Loucy (cell line): ENCODE results near the gene SPIN1.

Experiments
- H2AFZ ChIP-seq: fragments of 200-600 bp; sonication (generic); 2 replicates; pipeline ENCODE4 v1.6.0; 2016; ENCODE audit warnings: antibody characterized with exemption, mild to moderate bottlenecking, low read length, moderate library complexity
- H3F3A ChIP-seq: fragments of 200-600 bp; 2 replicates; pipeline ENCODE4 v1.6.0; 2016; ENCODE audit warnings: antibody characterized with exemption, low read depth, mild to moderate bottlenecking
- H3K27me3 ChIP-seq: fragments of 200-600 bp; sonication (generic); 2 replicates; pipeline ENCODE4 v1.6.1; 2014; ENCODE audit warnings: low read length, mild to moderate bottlenecking; ENCODE audit not compliant: insufficient read depth, poor library complexity, severe bottlenecking
- H3K36me3 ChIP-seq: fragments of 200-600 bp; sonication (generic); 2 replicates; pipeline ENCODE4 v1.6.1; 2016; ENCODE audit warnings: low read length; ENCODE audit not compliant: insufficient read depth
- H3K4me1 ChIP-seq: fragments of 200-600 bp; sonication (generic); 2 replicates; pipeline ENCODE4 v1.5.1; 2014; ENCODE audit warnings: low read length, mild to moderate bottlenecking; ENCODE audit not compliant: insufficient read depth, poor library complexity, severe bottlenecking
- H3K4me2 ChIP-seq: fragments of 200-600 bp; sonication (generic); 2 replicates; pipeline ENCODE4 v1.6.0; 2014; ENCODE audit warnings: antibody characterized with exemption, low read length, low read depth, mild to moderate bottlenecking; ENCODE audit not compliant: poor library complexity, severe bottlenecking
- H3K4me3 ChIP-seq: fragments of 200-600 bp; sonication (generic); 2 replicates; pipeline ENCODE4 v1.5.1; 2014; ENCODE audit warnings: low read length, mild to moderate bottlenecking, mixed read lengths; ENCODE audit not compliant: poor library complexity, severe bottlenecking
- H3K79me2 ChIP-seq: fragments of 200-600 bp; sonication (generic); 2 replicates; pipeline ENCODE4 v1.6.1; 2014; ENCODE audit warnings: low read length; ENCODE audit not compliant: insufficient read depth
- H3K9ac ChIP-seq: fragments of 200-600 bp; sonication (generic); 2 replicates; pipeline ENCODE4 v1.6.0; 2014; ENCODE audit warnings: mild to moderate bottlenecking, low read depth, low read length, moderate library complexity; ENCODE audit not compliant: poor library complexity, severe bottlenecking
- H3K9me2 ChIP-seq: fragments of 200-600 bp; sonication (generic); replicated peaks from 2 replicates; pipeline ENCODE4 v1.6.1; 2016; ENCODE audit warnings: low read depth, low read length, mixed read lengths
- H3K9me3 ChIP-seq: fragments of 200-600 bp; sonication (generic); 2 replicates; pipeline ENCODE4 v1.6.1; 2014; ENCODE audit warnings: mild to moderate bottlenecking, antibody characterized with exemption, low read length, low read depth; ENCODE audit not compliant: insufficient read depth
- H4K20me1 ChIP-seq: fragments of 200-600 bp; sonication (generic); 2 replicates; pipeline ENCODE4 v1.6.0; 2014; ENCODE audit warnings: antibody characterized with exemption, low read length, mild to moderate bottlenecking; ENCODE audit not compliant: insufficient read depth, poor library complexity, severe bottlenecking
- CTCF ChIP-seq: fragments of 200-600 bp; sonication (generic); conservative IDR thresholded peaks from 2 replicates; pipeline ENCODE4 v1.5.1; 2014; ENCODE audit warnings: mild to moderate bottlenecking, antibody characterized with exemption, low read length
- EZH2phosphoT487 ChIP-seq: fragments of 200-600 bp; IDR thresholded peaks from 2 replicates; pipeline ENCODE4 v1.6.1; 2018; ENCODE audit warnings: antibody characterized with exemption, mild to moderate bottlenecking, moderate library complexity, borderline replicate concordance

Gene SPIN1

GRCh38 chr9:88390371-88390990 lies 2.2 kb downstream of the SPIN1 start:
- Histone ChIP-seq H3K4me1 (peaks cover 56% of the 10 kb centered on the region), H3K36me3 (no peaks in the 10 kb centered on the region), H3K9ac (peak overlapping the region; percentile 91), H4K20me1 (peaks cover 61% of the 10 kb centered on the region), H3K27me3 (no peaks in the 10 kb centered on the region), H3K9me2 (no peaks in the 10 kb centered on the region), H3K79me2 (peaks cover 65% of the 10 kb centered on the region), H2AFZ (no peak overlapping the region), H3K9me3 (no peaks in the 10 kb centered on the region), H3K4me3 (peak overlapping the region; percentile 99), H3F3A (no peaks in the 10 kb centered on the region), H3K4me2 (peak overlapping the region; percentile 100)
- TF ChIP-seq CTCF (no peak), EZH2phosphoT487 (no peak)

- Histone ChIP-seq H3K4me3 (peak overlapping the region; percentile 99), H3K9ac (peak overlapping the region; percentile 91), H3K4me2 (peak overlapping the region; percentile 100), H3K27me3 (no peaks in the 10 kb centered on the region), H3F3A (no peaks in the 10 kb centered on the region), H3K4me1 (peaks cover 56% of the 10 kb centered on the region), H4K20me1 (peaks cover 65% of the 10 kb centered on the region), H3K79me2 (peaks cover 73% of the 10 kb centered on the region), H3K36me3 (no peaks in the 10 kb centered on the region), H3K9me2 (no peaks in the 10 kb centered on the region), H3K9me3 (no peaks in the 10 kb centered on the region), H2AFZ (no peak overlapping the region)
- no peak for TF ChIP-seq CTCF
- TF ChIP-seq EZH2phosphoT487 = no peak
These were observed 3.0 kb downstream of the SPIN1 start for GRCh38 chr9:88391236-88391635.

GRCh38 chr9:88391921-88392320 lies 3.7 kb downstream of the SPIN1 start:
- H3K4me2 ChIP-seq = peak overlapping the region; percentile 100
- TF ChIP-seq CTCF = no peak
- H4K20me1 ChIP-seq = peaks cover 72% of the 10 kb centered on the region
- H2AFZ ChIP-seq = no peak overlapping the region
- no peaks in the 10 kb centered on the region for H3K9me3 ChIP-seq
- H3K27me3 ChIP-seq = no peaks in the 10 kb centered on the region
- no peaks in the 10 kb centered on the region for H3K9me2 ChIP-seq
- H3K4me1 ChIP-seq = peaks cover 60% of the 10 kb centered on the region
- H3K9ac ChIP-seq = peak overlapping the region; percentile 33
- no peaks in the 10 kb centered on the region for H3F3A ChIP-seq
- H3K36me3 ChIP-seq = no peaks in the 10 kb centered on the region
- peak overlapping the region; percentile 99 for H3K4me3 ChIP-seq
- H3K79me2 ChIP-seq = peaks cover 80% of the 10 kb centered on the region
